ENCODE measurements around the gene STON2. TPM values are rescaled to one million over a fixed set of nuclear protein-coding genes. Genes with fewer than 3 reads are reported as not detected.

STON2 gene
- polyA plus RNA-seq, 4 donors, result 3.4 to 11.5 (median 4.3) TPM

- Histone ChIP-seq H3K4me3 (ENCODE audit: low read depth in 1 of 3, low read length in 3 of 3) (no peak overlapping the region), H3K27ac (ENCODE audit: low read depth in 1 of 3, low read length in 2 of 3) (no peak overlapping the region), H3K36me3 (ENCODE audit: control insufficient read depth in 3 of 3, insufficient read depth in 2 of 3, low read depth in 1 of 3, low read length in 3 of 3) (no peaks in the 10 kb centered on the region), H3K27me3 (ENCODE audit: control insufficient read depth in 3 of 3, insufficient read depth in 3 of 3, low read length in 3 of 3) (no peaks in the 10 kb centered on the region), H3K9me3 (ENCODE audit: control insufficient read depth in 2 of 2, insufficient read depth in 1 of 2, low read depth in 1 of 2, low read length in 1 of 2) (peaks cover 0 to 3% of the 10 kb centered on the region in 2 donors), H3K4me1 (ENCODE audit: control insufficient read depth in 3 of 3, insufficient read depth in 2 of 3, low read depth in 1 of 3, low read length in 2 of 3) (peaks cover 0 to 4% (median 0%) of the 10 kb centered on the region in 3 donors)
- FAIRE-seq, result no peak
- no peak for DNase-seq
- 80 to 88% (median 83%) methylated on average over 4 of the region's 4 CpGs for WGBS, 3 donors
Observed at GRCh38 chr14:81314443-81315175, 85.5 kb downstream of the STON2 start.

DNA sequence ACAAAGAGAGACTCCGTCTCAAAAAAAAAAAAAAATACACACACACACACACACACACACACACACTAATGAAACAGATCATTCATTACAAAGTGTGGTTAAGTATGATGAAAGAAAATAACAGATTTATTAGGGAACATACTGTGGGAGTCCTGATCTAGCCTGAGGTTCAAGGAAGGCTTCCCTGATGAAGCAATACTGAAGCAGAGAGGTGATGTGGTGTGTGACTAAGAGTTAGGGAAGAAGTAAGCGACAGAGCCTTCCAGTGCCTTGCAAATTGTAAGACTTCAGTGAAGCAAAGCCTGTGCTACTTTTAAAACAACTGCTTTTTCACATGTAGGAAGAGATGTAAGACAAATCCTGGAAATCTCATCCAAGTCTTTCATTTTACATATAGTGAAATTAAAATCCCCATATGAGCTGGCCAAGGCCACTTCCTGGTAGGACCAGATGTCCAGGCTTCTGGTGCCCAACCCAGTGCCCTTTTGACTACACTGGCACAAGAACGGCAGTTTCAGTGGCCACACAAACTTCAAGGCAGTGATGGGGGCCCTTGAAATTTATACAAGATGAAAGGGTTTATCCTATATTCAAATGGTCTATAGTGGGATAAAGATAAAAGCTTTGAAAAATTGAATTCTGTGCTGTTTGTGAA is 86.2 kb downstream of the STON2 start:
- Histone ChIP-seq H3K4me1 (ENCODE audit: control insufficient read depth in 3 of 3, insufficient read depth in 2 of 3, low read depth in 1 of 3, low read length in 2 of 3) (peaks cover 0 to 2% (median 0%) of the 10 kb centered on the region in 3 donors), H3K4me3 (ENCODE audit: low read depth in 1 of 3, low read length in 3 of 3) (no peak overlapping the region), H3K36me3 (ENCODE audit: control insufficient read depth in 3 of 3, insufficient read depth in 2 of 3, low read depth in 1 of 3, low read length in 3 of 3) (no peaks in the 10 kb centered on the region), H3K27ac (ENCODE audit: low read depth in 1 of 3, low read length in 2 of 3) (no peak overlapping the region), H3K9me3 (ENCODE audit: control insufficient read depth in 2 of 2, insufficient read depth in 1 of 2, low read depth in 1 of 2, low read length in 1 of 2) (peaks cover 0 to 3% of the 10 kb centered on the region in 2 donors), H3K27me3 (ENCODE audit: control insufficient read depth in 3 of 3, insufficient read depth in 3 of 3, low read length in 3 of 3) (no peaks in the 10 kb centered on the region)
- no peak for DNase-seq
- no peak for FAIRE-seq
- WGBS, 3 donors, result 72 to 76% (median 72%) methylated on average over 3 of the region's 3 CpGs

DNA sequence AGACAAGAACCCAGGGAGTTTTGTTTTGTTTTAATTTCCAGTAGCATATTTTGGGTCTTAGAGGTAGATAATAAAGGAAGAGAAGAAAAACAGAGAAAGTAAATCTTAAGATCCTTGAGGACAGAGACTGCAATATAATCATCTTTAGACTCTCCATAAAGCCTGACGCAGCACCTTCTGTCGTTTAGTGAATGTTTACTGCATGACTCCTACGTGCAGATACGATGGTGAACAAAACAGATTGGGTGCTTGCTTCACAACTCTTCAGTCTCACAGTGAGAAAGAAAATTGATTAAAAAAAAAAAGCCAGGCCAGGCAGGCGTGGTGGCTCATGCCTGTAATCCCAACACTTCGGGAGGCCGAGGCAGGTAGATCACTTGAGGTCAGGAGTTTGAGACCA is 86.9 kb downstream of the STON2 start:
- no peak for FAIRE-seq
- DNase-seq, result no peak
- no peaks in the 10 kb centered on the region for H3K4me1 ChIP-seq (ENCODE audit: control insufficient read depth in 3 of 3, insufficient read depth in 2 of 3, low read depth in 1 of 3, low read length in 2 of 3)
- H3K27ac ChIP-seq (ENCODE audit: low read depth in 1 of 3, low read length in 2 of 3), result no peak overlapping the region
- H3K9me3 ChIP-seq (ENCODE audit: control insufficient read depth in 2 of 2, insufficient read depth in 1 of 2, low read depth in 1 of 2, low read length in 1 of 2), result peaks cover 0 to 3% of the 10 kb centered on the region in 2 donors
- no peaks in the 10 kb centered on the region for H3K27me3 ChIP-seq (ENCODE audit: control insufficient read depth in 3 of 3, insufficient read depth in 3 of 3, low read length in 3 of 3)
- H3K4me3 ChIP-seq (ENCODE audit: low read depth in 1 of 3, low read length in 3 of 3), result no peak overlapping the region
- no peaks in the 10 kb centered on the region for H3K36me3 ChIP-seq (ENCODE audit: control insufficient read depth in 3 of 3, insufficient read depth in 2 of 3, low read depth in 1 of 3, low read length in 3 of 3)
- 79 to 85% (median 83%) methylated on average over 7 of the region's 7 CpGs for WGBS, 3 donors

- H3K27ac ChIP-seq (ENCODE audit: low read depth in 1 of 3, low read length in 2 of 3), result no peak overlapping the region
- 78 to 88% (median 83%) methylated on average over 3 of the region's 3 CpGs for WGBS, 3 donors
Observed at GRCh38 chr14:81312289-81312876, 87.7 kb downstream of the STON2 start.

DNA sequence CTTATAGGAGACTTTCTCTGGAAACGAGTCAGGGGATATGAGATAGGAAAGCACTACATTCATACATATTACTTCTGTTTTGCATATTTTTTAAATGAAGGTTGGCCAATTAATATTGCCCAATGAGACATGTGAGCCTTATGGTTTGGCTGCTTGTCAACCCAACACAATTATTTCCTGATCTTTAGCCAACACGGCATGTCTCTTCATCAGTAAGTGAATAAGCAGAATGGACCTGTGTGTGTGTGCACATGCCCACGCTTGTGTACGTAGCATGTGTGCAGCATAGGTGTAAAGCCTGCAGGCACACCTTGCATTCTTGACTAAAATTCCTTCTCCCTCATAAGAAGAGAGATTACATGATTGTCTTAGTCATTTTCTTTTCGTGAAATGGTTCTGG is 88.3 kb downstream of the STON2 start:
- Histone ChIP-seq H3K4me1 (ENCODE audit: control insufficient read depth in 3 of 3, insufficient read depth in 2 of 3, low read depth in 1 of 3, low read length in 2 of 3) (no peaks in the 10 kb centered on the region), H3K36me3 (ENCODE audit: control insufficient read depth in 3 of 3, insufficient read depth in 2 of 3, low read depth in 1 of 3, low read length in 3 of 3) (no peaks in the 10 kb centered on the region), H3K9me3 (ENCODE audit: control insufficient read depth in 2 of 2, insufficient read depth in 1 of 2, low read depth in 1 of 2, low read length in 1 of 2) (no peaks in the 10 kb centered on the region), H3K4me3 (ENCODE audit: low read depth in 1 of 3, low read length in 3 of 3) (no peak overlapping the region), H3K27ac (ENCODE audit: low read depth in 1 of 3, low read length in 2 of 3) (no peak overlapping the region), H3K27me3 (ENCODE audit: control insufficient read depth in 3 of 3, insufficient read depth in 3 of 3, low read length in 3 of 3) (no peaks in the 10 kb centered on the region)
- WGBS, 3 donors, result 66 to 77% (median 74%) methylated on average over 5 of the region's 5 CpGs
- DNase-seq, result no peak
- FAIRE-seq, result no peak

More at GRCh38 chr14:81312289-81312876, 87.7 kb downstream of the STON2 start:
- Histone ChIP-seq H3K36me3 (ENCODE audit: control insufficient read depth in 3 of 3, insufficient read depth in 2 of 3, low read depth in 1 of 3, low read length in 3 of 3) (no peaks in the 10 kb centered on the region), H3K4me1 (ENCODE audit: control insufficient read depth in 3 of 3, insufficient read depth in 2 of 3, low read depth in 1 of 3, low read length in 2 of 3) (no peaks in the 10 kb centered on the region), H3K4me3 (ENCODE audit: low read depth in 1 of 3, low read length in 3 of 3) (no peak overlapping the region), H3K27me3 (ENCODE audit: control insufficient read depth in 3 of 3, insufficient read depth in 3 of 3, low read length in 3 of 3) (no peaks in the 10 kb centered on the region), H3K9me3 (ENCODE audit: control insufficient read depth in 2 of 2, insufficient read depth in 1 of 2, low read depth in 1 of 2, low read length in 1 of 2) (peaks cover 0 to 3% of the 10 kb centered on the region in 2 donors)
- DNase-seq (no peak), FAIRE-seq (no peak)

DNA sequence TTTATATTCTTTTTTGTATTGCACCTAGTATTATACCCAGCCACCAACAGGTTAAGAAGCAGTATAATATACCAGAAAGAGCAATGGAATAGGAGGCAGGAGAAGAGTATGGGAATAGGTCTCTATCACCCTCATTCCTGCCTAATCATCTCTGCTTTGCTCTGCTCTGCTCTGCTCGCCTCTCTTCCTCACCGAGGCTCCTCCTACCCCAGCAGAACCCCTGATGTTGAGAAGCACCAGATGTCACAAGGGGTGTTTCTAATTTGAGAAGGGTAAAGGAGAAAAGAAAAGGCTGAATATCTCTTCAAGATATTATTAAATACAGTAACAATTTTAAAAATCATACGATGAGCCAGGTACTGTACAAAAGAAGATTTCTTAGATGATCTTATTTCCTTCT is 89.0 kb downstream of the STON2 start:
- WGBS, 3 donors, result 45 to 78% (median 68%) methylated on average over 3 of the region's 3 CpGs
- no peak for DNase-seq

GRCh38 chr14:81310606-81311005 is 89.5 kb downstream of the STON2 start:
- Histone ChIP-seq H3K9me3 (ENCODE audit: control insufficient read depth in 2 of 2, insufficient read depth in 1 of 2, low read depth in 1 of 2, low read length in 1 of 2) (no peaks in the 10 kb centered on the region), H3K4me3 (ENCODE audit: low read depth in 1 of 3, low read length in 3 of 3) (no peak overlapping the region), H3K36me3 (ENCODE audit: control insufficient read depth in 3 of 3, insufficient read depth in 2 of 3, low read depth in 1 of 3, low read length in 3 of 3) (no peaks in the 10 kb centered on the region), H3K27ac (ENCODE audit: low read depth in 1 of 3, low read length in 2 of 3) (no peak overlapping the region), H3K4me1 (ENCODE audit: control insufficient read depth in 3 of 3, insufficient read depth in 2 of 3, low read depth in 1 of 3, low read length in 2 of 3) (no peaks in the 10 kb centered on the region), H3K27me3 (ENCODE audit: control insufficient read depth in 3 of 3, insufficient read depth in 3 of 3, low read length in 3 of 3) (no peaks in the 10 kb centered on the region)
- FAIRE-seq (no peak), DNase-seq (no peak)
- WGBS, 3 donors, result 63 to 73% (median 72%) methylated on average over 4 of the region's 4 CpGs

More for the DNA sequence above, 89.0 kb downstream of the STON2 start:
- Histone ChIP-seq H3K36me3 (ENCODE audit: control insufficient read depth in 3 of 3, insufficient read depth in 2 of 3, low read depth in 1 of 3, low read length in 3 of 3) (no peaks in the 10 kb centered on the region), H3K27ac (ENCODE audit: low read depth in 1 of 3, low read length in 2 of 3) (no peak overlapping the region), H3K4me3 (ENCODE audit: low read depth in 1 of 3, low read length in 3 of 3) (no peak overlapping the region), H3K4me1 (ENCODE audit: control insufficient read depth in 3 of 3, insufficient read depth in 2 of 3, low read depth in 1 of 3, low read length in 2 of 3) (no peaks in the 10 kb centered on the region), H3K27me3 (ENCODE audit: control insufficient read depth in 3 of 3, insufficient read depth in 3 of 3, low read length in 3 of 3) (no peaks in the 10 kb centered on the region), H3K9me3 (ENCODE audit: control insufficient read depth in 2 of 2, insufficient read depth in 1 of 2, low read depth in 1 of 2, low read length in 1 of 2) (no peaks in the 10 kb centered on the region)
- no peak for FAIRE-seq

DNA sequence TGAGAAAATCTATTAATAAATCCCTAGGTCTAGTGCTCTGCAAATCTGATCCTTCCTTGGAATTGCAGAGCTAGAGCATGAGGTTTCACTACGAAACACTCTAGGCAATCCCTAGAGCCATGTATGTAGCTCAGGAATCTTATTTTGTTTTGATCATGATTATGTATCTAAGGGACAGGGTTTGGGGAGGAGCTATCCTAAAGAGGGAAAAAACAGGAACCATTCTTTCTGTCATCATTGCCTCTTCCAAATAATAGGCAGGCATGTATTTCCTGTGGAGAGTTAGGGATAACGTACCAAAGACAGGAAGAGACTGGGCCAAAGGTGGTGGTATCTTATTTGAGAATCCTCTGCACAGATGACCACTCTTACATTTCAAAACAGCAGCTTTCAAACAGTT is 90.6 kb downstream of the STON2 start:
- peaks cover 0 to 3% (median 0%) of the 10 kb centered on the region in 3 donors for H3K4me1 ChIP-seq (ENCODE audit: control insufficient read depth in 3 of 3, insufficient read depth in 2 of 3, low read depth in 1 of 3, low read length in 2 of 3)
- no peak overlapping the region for H3K4me3 ChIP-seq (ENCODE audit: low read depth in 1 of 3, low read length in 3 of 3)
- WGBS, 3 donors, result 80 to 94% (median 87%) methylated on average over 2 of the region's 2 CpGs
- DNase-seq, result no peak
- H3K27ac ChIP-seq (ENCODE audit: low read depth in 1 of 3, low read length in 2 of 3), result no peak overlapping the region
- FAIRE-seq, result no peak
- H3K27me3 ChIP-seq (ENCODE audit: control insufficient read depth in 3 of 3, insufficient read depth in 3 of 3, low read length in 3 of 3), result no peaks in the 10 kb centered on the region
- H3K9me3 ChIP-seq (ENCODE audit: control insufficient read depth in 2 of 2, insufficient read depth in 1 of 2, low read depth in 1 of 2, low read length in 1 of 2), result no peaks in the 10 kb centered on the region
- H3K36me3 ChIP-seq (ENCODE audit: control insufficient read depth in 3 of 3, insufficient read depth in 2 of 3, low read depth in 1 of 3, low read length in 3 of 3), result peaks cover 0 to 2% (median 0%) of the 10 kb centered on the region in 3 donors
